ENCODE measurements around the gene ANKRD34C.
"Not testable (repeated sequence)": the region's sequence is repeated elsewhere in the genome, so short reads cannot be mapped to it uniquely, and the experiment has no call there.

ANKRD34C gene

GRCh38 chr15:79310985-79311900 lies 28.7 kb downstream of the ANKRD34C start, which contains the start of gene TMED3:
TSS of gene TMED3 (plus strand) at chr15:79311112. CDS start at chr15:79311250, 138 bp downstream.
- peak; percentile 100 for DNase-seq (ENCODE audit: low spot score)

GRCh38 chr15:79311901-79312553 lies 29.5 kb downstream of the ANKRD34C start:
- DNase-seq (ENCODE audit: low spot score) = no peak

- no peak for DNase-seq (ENCODE audit: low spot score)
Measured at GRCh38 chr15:79314186-79314585, 31.7 kb downstream of the ANKRD34C start.

- no peak for DNase-seq (ENCODE audit: low spot score)
Measured at GRCh38 chr15:79314811-79315210, 32.3 kb downstream of the ANKRD34C start.

- DNase-seq (ENCODE audit: low spot score) = no peak
Measured at GRCh38 chr15:79315623-79316328, 33.3 kb downstream of the ANKRD34C start.

GRCh38 chr15:79316864-79317263 lies 34.3 kb downstream of the ANKRD34C start:
- no peak for DNase-seq (ENCODE audit: low spot score)

- DNase-seq (ENCODE audit: low spot score) = not testable (repeated sequence)
Measured at GRCh38 chr15:79319973-79320372, 37.5 kb downstream of the ANKRD34C start.

GRCh38 chr15:79321876-79322275 lies 39.4 kb downstream of the ANKRD34C start:
- no peak for DNase-seq (ENCODE audit: low spot score)

- DNase-seq (ENCODE audit: low spot score) = no peak
Measured at GRCh38 chr15:79322306-79322705, 39.8 kb downstream of the ANKRD34C start.

- DNase-seq (ENCODE audit: low spot score) = no peak
Measured at GRCh38 chr15:79322945-79323344, 40.4 kb downstream of the ANKRD34C start.

- DNase-seq (ENCODE audit: low spot score) = peak; percentile 15
Measured at GRCh38 chr15:79329171-79329611, 46.7 kb downstream of the ANKRD34C start.
